Left ventricle myocardium inferior (tissue), 1 donor: ENCODE measurements around the gene STAMBP. TPM values are rescaled to one million over a fixed set of nuclear protein-coding genes. Genes with fewer than 3 reads are reported as not detected.

Source experiments
- DNase-seq: peaks from one replicate; pipeline ENCODE4 v3.0.0-alpha.2; 2020
- H3K27ac ChIP-seq: fragments of 200-600 bp; replicated peaks from 2 replicates; pipeline ENCODE4 v1.8.0; 2021
- H3K27me3 ChIP-seq: fragments of 200-600 bp; 2 replicates; pipeline ENCODE4 v1.8.0; 2021; ENCODE audit warnings: low read depth
- H3K36me3 ChIP-seq: fragments of 200-600 bp; 2 replicates; pipeline ENCODE4 v1.8.0; 2021
- H3K4me1 ChIP-seq: fragments of 200-600 bp; 2 replicates; pipeline ENCODE4 v1.8.0; 2021
- H3K4me3 ChIP-seq: fragments of 200-600 bp; 2 replicates; pipeline ENCODE4 v1.8.0; 2021; ENCODE audit warnings: mild to moderate bottlenecking, moderate library complexity
- H3K9me3 ChIP-seq: fragments of 200-600 bp; replicated peaks from 2 replicates; pipeline ENCODE4 v1.8.0; 2021
- intact Hi-C: fragments of 100-400 bp; cut with micrococcal nuclease; formaldehyde crosslinking; loops from one replicate; pipeline ENCODE4 v1.11.0; 2022
- total RNA-seq: library from RNA; stranded (reverse); fragmentation: NEBNext Ultra II Directional; extraction: Animal tissue kit (Norgen Biotek cat#: 25700); gene quantifications from one replicate; pipeline ENCODE4 v1.2.1, GENCODE V29; 2021
- TF ChIP-seq, protein P1 (sequence below): fragments of 200-600 bp; IDR thresholded peaks from 2 replicates; pipeline ENCODE4 v1.8.0; 2021; ENCODE audit warnings: antibody characterized with exemption, mild to moderate bottlenecking, borderline replicate concordance
- donor health status: DM: no; HTN: yes; CAD: no; lungs with severe emphysema.

The STAMBP gene
- total RNA-seq, 1 donor from 2014 or later, result 35.5 TPM

DNA sequence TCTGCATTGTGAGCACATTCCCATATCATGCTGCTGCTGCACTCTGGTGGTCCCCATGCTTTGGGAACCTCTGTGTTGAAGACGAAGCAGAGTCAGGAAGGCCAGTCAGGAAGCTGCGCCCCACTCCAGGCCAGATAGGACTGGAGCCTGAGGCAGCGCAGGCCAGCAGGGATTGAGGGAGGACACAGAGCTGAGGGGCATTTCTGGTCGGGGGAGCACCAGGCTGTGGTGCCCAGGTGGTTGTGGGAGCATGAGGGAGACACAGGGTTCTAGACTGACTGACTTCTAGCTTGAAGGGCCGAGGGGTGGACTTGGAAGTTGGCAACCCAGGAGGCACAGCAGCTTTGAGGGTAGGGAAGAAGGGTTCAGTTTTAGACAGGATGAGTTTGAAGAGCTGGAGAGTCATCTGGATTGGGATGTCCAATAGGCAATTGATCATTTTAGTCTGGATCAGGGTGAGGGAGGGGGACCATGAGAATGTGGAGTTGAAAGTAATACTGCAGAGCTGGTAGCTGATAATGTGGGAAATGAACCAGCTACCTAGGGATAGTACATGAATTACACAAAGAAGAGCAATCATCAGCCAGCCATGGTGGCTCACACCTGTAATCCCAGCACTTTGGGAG lies 62.6 kb downstream of the STAMBP start:
- no peaks in the 10 kb centered on the region for H3K36me3 ChIP-seq
- no peak for DNase-seq
- no peak overlapping the region for H3K4me3 ChIP-seq
- no peaks in the 10 kb centered on the region for H3K4me1 ChIP-seq
- intact Hi-C loops, result no loop called here
- H3K27ac ChIP-seq, result no peak overlapping the region
- no peaks in the 10 kb centered on the region for H3K9me3 ChIP-seq
- peaks cover 13% of the 10 kb centered on the region for H3K27me3 ChIP-seq
- TF ChIP-seq, protein P1, sequence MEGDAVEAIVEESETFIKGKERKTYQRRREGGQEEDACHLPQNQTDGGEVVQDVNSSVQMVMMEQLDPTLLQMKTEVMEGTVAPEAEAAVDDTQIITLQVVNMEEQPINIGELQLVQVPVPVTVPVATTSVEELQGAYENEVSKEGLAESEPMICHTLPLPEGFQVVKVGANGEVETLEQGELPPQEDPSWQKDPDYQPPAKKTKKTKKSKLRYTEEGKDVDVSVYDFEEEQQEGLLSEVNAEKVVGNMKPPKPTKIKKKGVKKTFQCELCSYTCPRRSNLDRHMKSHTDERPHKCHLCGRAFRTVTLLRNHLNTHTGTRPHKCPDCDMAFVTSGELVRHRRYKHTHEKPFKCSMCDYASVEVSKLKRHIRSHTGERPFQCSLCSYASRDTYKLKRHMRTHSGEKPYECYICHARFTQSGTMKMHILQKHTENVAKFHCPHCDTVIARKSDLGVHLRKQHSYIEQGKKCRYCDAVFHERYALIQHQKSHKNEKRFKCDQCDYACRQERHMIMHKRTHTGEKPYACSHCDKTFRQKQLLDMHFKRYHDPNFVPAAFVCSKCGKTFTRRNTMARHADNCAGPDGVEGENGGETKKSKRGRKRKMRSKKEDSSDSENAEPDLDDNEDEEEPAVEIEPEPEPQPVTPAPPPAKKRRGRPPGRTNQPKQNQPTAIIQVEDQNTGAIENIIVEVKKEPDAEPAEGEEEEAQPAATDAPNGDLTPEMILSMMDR, result no peak

GRCh38 chr2:73892631-73893329 lies 64.0 kb downstream of the STAMBP start, which contains the start of gene ACTG2:
ACTG2 (plus strand) TSS chr2:73893008; CDS start chr2:73901312, 8,304 bp downstream.
- Histone ChIP-seq H3K9me3 (no peaks in the 10 kb centered on the region), H3K4me1 (no peaks in the 10 kb centered on the region), H3K27me3 (peaks cover 13% of the 10 kb centered on the region), H3K4me3 (no peak within 1 kb of the TSS), H3K36me3 (no peaks in the 10 kb centered on the region), H3K27ac (no peak within 1 kb of the TSS)
- TF ChIP-seq, protein P1, result no peak
- DNase-seq, result no peak
- intact Hi-C loops, result no loop called here

DNA sequence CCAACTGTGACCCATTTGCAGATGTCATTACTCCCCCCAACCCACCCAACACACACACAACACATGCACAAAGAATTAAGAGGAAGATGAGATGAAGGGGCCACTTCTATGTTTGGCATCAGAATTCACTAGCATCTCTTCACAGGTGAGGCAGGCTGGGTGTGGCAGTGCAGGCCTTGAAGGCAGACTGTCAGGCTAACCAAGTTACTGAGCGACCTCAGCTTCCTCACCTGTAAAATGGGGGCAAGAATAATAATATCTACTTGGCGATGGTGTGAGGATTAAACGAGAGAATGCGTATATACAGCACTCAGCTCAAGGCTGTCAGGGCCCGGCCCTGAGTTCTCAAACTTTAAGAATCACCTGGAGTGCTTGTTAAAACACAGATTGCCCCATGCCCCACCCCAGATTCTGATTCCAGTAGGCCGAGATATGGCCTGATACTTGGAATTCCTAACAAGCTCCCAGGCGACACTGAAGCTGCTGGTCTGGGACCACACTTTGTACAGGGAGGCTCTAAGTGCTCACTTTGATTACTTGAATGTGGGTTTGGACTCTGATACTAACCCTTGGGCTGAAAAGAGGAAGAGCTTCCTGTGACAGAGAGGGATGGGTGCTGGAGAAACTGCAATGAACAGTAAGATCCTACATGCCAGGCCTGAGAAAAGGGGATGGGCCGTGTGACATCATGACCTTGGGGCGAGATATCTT lies 65.2 kb downstream of the STAMBP start:
- H3K4me3 ChIP-seq, result no peak overlapping the region

DNA sequence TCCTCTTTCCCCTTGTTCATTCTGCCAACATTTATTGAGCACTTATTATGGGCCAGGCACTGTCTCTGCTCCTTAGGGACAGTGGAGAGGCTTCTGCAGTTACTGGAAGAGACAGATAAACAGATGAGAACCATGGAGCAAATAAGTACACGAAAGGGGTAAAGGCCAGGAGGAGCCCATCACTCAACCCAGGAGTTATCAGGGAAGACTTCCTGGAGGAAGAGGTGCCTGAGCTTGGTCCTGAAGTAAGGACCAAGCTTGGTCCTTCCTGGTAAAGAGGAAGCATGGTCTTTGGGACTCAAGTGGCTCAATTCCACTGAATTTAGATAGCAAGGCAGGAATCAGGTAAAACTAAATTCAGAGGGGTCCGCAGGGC lies 65.7 kb downstream of the STAMBP start:
- Histone ChIP-seq H3K4me1 (no peaks in the 10 kb centered on the region), H3K9me3 (no peaks in the 10 kb centered on the region), H3K4me3 (no peak overlapping the region), H3K27ac (no peak overlapping the region), H3K36me3 (no peaks in the 10 kb centered on the region), H3K27me3 (peaks cover 13% of the 10 kb centered on the region)
- no peak for DNase-seq
- intact Hi-C loops, result no loop called here
- TF ChIP-seq, protein P1, result no peak

More for the DNA sequence above, 65.2 kb downstream of the STAMBP start:
- H3K27ac ChIP-seq, result no peak overlapping the region
- no peak for DNase-seq
- H3K36me3 ChIP-seq, result no peaks in the 10 kb centered on the region
- H3K4me1 ChIP-seq, result no peaks in the 10 kb centered on the region
- H3K9me3 ChIP-seq, result no peaks in the 10 kb centered on the region
- TF ChIP-seq, protein P1, result no peak
- intact Hi-C loops, result no loop called here
- H3K27me3 ChIP-seq, result peaks cover 13% of the 10 kb centered on the region

DNA sequence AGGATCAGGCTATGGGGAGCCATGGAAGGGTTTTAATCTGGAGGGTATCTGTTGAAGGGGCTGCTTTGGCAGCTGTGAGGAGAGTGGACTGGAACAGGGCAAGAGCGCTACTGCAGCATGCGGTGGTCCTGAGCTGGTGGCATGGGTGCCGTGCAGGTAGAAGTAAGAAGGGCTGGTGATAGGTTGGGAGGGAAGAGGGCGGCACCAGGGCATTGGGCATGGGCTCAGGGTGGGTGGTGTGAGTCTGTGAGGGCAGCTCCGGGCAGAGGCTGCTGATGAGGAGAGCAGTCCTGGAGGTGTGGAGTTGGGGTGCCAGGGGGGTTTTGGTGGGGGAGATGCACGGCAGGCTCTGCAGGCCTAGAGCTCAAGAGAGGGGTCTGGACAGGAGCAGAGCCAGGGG lies 66.1 kb downstream of the STAMBP start:
- H3K4me3 ChIP-seq, result no peak overlapping the region
- TF ChIP-seq, protein P1, result no peak
- intact Hi-C loops, result no loop called here
- peaks cover 13% of the 10 kb centered on the region for H3K27me3 ChIP-seq
- H3K9me3 ChIP-seq, result no peaks in the 10 kb centered on the region
- H3K4me1 ChIP-seq, result no peaks in the 10 kb centered on the region
- no peak overlapping the region for H3K27ac ChIP-seq
- no peaks in the 10 kb centered on the region for H3K36me3 ChIP-seq
- no peak for DNase-seq
